ENCODE results near the gene NFIX. TPM values are rescaled to one million over a fixed set of nuclear protein-coding genes. Genes with fewer than 3 reads are reported as not detected.

NFIX gene
- total and polyA plus RNA-seq, 2 of the 13 experiments (the other 11 are each of a cell fraction or from before 2014, with no cell fraction given): 3.4 to 5.4 TPM

DNA sequence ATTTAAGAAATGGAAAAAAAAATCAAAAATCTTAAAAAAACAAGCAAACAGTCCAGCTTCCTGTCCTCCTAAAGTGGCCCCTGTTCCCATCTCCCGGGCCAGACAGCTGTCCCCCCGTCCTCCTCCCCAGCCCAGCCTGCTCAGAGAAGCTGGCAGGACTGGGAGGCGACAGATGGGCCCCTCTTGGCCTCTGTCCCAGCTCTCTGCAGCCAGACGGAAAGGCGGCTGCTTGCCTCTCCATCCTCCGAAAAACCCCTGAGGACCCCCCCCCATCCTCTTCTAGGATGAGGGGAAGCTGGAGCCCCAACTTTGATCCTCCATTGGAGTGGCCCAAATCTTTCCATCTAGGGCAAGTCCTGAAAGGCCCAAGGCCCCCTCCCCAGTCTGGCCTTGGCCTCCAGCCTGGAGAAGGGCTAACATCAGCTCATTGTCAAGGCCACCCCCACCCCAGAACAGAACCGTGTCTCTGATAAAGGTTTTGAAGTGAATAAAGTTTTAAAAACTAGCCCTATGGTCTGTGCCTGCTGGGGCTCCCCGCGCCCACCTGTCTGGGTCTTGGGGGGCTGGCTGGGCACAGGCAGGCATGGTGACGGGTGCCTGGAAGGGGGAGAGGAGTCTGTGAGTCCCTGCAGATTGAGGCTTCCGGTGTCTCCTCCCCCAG is 42.0 kb upstream of the NFIX start (continued):
- TF ChIP-seq, protein P1, sequence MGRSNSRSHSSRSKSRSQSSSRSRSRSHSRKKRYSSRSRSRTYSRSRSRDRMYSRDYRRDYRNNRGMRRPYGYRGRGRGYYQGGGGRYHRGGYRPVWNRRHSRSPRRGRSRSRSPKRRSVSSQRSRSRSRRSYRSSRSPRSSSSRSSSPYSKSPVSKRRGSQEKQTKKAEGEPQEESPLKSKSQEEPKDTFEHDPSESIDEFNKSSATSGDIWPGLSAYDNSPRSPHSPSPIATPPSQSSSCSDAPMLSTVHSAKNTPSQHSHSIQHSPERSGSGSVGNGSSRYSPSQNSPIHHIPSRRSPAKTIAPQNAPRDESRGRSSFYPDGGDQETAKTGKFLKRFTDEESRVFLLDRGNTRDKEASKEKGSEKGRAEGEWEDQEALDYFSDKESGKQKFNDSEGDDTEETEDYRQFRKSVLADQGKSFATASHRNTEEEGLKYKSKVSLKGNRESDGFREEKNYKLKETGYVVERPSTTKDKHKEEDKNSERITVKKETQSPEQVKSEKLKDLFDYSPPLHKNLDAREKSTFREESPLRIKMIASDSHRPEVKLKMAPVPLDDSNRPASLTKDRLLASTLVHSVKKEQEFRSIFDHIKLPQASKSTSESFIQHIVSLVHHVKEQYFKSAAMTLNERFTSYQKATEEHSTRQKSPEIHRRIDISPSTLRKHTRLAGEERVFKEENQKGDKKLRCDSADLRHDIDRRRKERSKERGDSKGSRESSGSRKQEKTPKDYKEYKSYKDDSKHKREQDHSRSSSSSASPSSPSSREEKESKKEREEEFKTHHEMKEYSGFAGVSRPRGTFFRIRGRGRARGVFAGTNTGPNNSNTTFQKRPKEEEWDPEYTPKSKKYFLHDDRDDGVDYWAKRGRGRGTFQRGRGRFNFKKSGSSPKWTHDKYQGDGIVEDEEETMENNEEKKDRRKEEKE (IDR thresholded peaks at IDR 0.05): no peak
- TF ChIP-seq AGO2 (optimal IDR thresholded peaks at IDR 0.05; ENCODE audit: low read depth, low read length) (peak; percentile 91), IRX3 (CRISPR knock-in tag; IDR thresholded peaks at IDR 0.05; ENCODE audit: borderline replicate concordance, low read depth) (no peak), CCDC6 (CRISPR knock-in tag; IDR thresholded peaks at IDR 0.05) (no peak), POLR2AphosphoS5 (IDR thresholded peaks at IDR 0.05; ENCODE audit: low read depth, low read length) (no peak), CBX1 (IDR thresholded peaks at IDR 0.05; ENCODE audit: low read depth) (no peak), TBX3 (IDR thresholded peaks at IDR 0.05; ENCODE audit: borderline replicate concordance) (no peak), FOSL2 (CRISPR knock-in tag; IDR thresholded peaks at IDR 0.05) (no peak), ZFP62 (CRISPR knock-in tag; IDR thresholded peaks at IDR 0.05) (no peak)
- TF ChIP-seq, protein P2, sequence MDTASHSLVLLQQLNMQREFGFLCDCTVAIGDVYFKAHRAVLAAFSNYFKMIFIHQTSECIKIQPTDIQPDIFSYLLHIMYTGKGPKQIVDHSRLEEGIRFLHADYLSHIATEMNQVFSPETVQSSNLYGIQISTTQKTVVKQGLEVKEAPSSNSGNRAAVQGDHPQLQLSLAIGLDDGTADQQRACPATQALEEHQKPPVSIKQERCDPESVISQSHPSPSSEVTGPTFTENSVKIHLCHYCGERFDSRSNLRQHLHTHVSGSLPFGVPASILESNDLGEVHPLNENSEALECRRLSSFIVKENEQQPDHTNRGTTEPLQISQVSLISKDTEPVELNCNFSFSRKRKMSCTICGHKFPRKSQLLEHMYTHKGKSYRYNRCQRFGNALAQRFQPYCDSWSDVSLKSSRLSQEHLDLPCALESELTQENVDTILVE (CRISPR knock-in tag; IDR thresholded peaks at IDR 0.05): no peak
- TF ChIP-seq, protein P3, sequence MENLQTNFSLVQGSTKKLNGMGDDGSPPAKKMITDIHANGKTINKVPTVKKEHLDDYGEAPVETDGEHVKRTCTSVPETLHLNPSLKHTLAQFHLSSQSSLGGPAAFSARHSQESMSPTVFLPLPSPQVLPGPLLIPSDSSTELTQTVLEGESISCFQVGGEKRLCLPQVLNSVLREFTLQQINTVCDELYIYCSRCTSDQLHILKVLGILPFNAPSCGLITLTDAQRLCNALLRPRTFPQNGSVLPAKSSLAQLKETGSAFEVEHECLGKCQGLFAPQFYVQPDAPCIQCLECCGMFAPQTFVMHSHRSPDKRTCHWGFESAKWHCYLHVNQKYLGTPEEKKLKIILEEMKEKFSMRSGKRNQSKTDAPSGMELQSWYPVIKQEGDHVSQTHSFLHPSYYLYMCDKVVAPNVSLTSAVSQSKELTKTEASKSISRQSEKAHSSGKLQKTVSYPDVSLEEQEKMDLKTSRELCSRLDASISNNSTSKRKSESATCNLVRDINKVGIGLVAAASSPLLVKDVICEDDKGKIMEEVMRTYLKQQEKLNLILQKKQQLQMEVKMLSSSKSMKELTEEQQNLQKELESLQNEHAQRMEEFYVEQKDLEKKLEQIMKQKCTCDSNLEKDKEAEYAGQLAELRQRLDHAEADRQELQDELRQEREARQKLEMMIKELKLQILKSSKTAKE (CRISPR knock-in tag; IDR thresholded peaks at IDR 0.05; ENCODE audit: borderline replicate concordance): no peak
- TF ChIP-seq, protein P4, sequence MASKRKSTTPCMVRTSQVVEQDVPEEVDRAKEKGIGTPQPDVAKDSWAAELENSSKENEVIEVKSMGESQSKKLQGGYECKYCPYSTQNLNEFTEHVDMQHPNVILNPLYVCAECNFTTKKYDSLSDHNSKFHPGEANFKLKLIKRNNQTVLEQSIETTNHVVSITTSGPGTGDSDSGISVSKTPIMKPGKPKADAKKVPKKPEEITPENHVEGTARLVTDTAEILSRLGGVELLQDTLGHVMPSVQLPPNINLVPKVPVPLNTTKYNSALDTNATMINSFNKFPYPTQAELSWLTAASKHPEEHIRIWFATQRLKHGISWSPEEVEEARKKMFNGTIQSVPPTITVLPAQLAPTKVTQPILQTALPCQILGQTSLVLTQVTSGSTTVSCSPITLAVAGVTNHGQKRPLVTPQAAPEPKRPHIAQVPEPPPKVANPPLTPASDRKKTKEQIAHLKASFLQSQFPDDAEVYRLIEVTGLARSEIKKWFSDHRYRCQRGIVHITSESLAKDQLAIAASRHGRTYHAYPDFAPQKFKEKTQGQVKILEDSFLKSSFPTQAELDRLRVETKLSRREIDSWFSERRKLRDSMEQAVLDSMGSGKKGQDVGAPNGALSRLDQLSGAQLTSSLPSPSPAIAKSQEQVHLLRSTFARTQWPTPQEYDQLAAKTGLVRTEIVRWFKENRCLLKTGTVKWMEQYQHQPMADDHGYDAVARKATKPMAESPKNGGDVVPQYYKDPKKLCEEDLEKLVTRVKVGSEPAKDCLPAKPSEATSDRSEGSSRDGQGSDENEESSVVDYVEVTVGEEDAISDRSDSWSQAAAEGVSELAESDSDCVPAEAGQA (IDR thresholded peaks at IDR 0.05; ENCODE audit: low read depth): no peak
- TF ChIP-seq, protein P4 (CRISPR knock-in tag; IDR thresholded peaks at IDR 0.05; ENCODE audit: borderline replicate concordance): no peak
- TF ChIP-seq, protein P5, sequence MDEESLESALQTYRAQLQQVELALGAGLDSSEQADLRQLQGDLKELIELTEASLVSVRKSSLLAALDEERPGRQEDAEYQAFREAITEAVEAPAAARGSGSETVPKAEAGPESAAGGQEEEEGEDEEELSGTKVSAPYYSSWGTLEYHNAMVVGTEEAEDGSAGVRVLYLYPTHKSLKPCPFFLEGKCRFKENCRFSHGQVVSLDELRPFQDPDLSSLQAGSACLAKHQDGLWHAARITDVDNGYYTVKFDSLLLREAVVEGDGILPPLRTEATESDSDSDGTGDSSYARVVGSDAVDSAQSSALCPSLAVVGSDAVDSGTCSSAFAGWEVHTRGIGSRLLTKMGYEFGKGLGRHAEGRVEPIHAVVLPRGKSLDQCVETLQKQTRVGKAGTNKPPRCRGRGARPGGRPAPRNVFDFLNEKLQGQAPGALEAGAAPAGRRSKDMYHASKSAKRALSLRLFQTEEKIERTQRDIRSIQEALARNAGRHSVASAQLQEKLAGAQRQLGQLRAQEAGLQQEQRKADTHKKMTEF (CRISPR knock-in tag; IDR thresholded peaks at IDR 0.05): no peak
